GM23338 (cell line): ENCODE data around the gene HMCN2.

Source experiments
- CTCF ChIP-seq, 2 experiments: fragments of 200-600 bp in 1 of 2; sonication (generic) in 1 of 2; conservative IDR thresholded peaks; 2 replicates each; pipeline versions ENCODE4 v1.5.1 to v1.6.1; 2016 to 2017; ENCODE audit warnings: antibody characterized with exemption in 2 of 2, low read depth in 2 of 2, mild to moderate bottlenecking in 2 of 2, moderate library complexity in 1 of 2
- EZH2 ChIP-seq: fragments of 200-600 bp; sonication (generic); IDR thresholded peaks from one replicate; pipeline ENCODE4 v1.8.0; 2017; ENCODE audit warnings: antibody characterized with exemption, mild to moderate bottlenecking, low read depth; ENCODE audit not compliant: unreplicated experiment
- EZH2phosphoT487 ChIP-seq: fragments of 200-600 bp; sonication (generic); IDR thresholded peaks from one replicate; pipeline ENCODE4 v1.8.1; 2018; ENCODE audit warnings: antibody characterized with exemption; ENCODE audit not compliant: unreplicated experiment
- POLR2AphosphoS5 ChIP-seq: IDR thresholded peaks from 2 replicates; pipeline ENCODE4 v1.6.1; 2016; ENCODE audit warnings: antibody characterized with exemption, low read depth
- ZNF331 ChIP-seq: fragments of 250-450 bp; sonication (Bioruptor Pico); IDR thresholded peaks from 2 replicates; pipeline ENCODE4 v1.5.0; 2020; ENCODE audit warnings: low read depth, mild to moderate bottlenecking, moderate library complexity
- TF ChIP-seq, protein P1 (sequence below): IDR thresholded peaks from one replicate; pipeline ENCODE4 v1.6.1; 2018; ENCODE audit warnings: antibody characterized with exemption; ENCODE audit not compliant: unreplicated experiment

- TF ChIP-seq CTCF (conservative IDR thresholded peaks at IDR 0.05; ENCODE audit: low read depth in 2 of 2) (no peak), EZH2 (no peak), POLR2AphosphoS5 (no peak), ZNF331 (CRISPR knock-in tag) (no peak), EZH2phosphoT487 (no peak)
- TF ChIP-seq, protein P1, sequence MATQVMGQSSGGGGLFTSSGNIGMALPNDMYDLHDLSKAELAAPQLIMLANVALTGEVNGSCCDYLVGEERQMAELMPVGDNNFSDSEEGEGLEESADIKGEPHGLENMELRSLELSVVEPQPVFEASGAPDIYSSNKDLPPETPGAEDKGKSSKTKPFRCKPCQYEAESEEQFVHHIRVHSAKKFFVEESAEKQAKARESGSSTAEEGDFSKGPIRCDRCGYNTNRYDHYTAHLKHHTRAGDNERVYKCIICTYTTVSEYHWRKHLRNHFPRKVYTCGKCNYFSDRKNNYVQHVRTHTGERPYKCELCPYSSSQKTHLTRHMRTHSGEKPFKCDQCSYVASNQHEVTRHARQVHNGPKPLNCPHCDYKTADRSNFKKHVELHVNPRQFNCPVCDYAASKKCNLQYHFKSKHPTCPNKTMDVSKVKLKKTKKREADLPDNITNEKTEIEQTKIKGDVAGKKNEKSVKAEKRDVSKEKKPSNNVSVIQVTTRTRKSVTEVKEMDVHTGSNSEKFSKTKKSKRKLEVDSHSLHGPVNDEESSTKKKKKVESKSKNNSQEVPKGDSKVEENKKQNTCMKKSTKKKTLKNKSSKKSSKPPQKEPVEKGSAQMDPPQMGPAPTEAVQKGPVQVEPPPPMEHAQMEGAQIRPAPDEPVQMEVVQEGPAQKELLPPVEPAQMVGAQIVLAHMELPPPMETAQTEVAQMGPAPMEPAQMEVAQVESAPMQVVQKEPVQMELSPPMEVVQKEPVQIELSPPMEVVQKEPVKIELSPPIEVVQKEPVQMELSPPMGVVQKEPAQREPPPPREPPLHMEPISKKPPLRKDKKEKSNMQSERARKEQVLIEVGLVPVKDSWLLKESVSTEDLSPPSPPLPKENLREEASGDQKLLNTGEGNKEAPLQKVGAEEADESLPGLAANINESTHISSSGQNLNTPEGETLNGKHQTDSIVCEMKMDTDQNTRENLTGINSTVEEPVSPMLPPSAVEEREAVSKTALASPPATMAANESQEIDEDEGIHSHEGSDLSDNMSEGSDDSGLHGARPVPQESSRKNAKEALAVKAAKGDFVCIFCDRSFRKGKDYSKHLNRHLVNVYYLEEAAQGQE = no peak
Measured at GRCh38 chr9:130395810-130396435, 130.4 kb downstream of the HMCN2 start.
